B cell (primary cell): ENCODE data around the gene RNF26.
"Not testable (repeated sequence)": the region's sequence is repeated elsewhere in the genome, so short reads cannot be mapped to it uniquely, and the experiment has no call there.

Experiments
- EZH2 ChIP-seq: IDR thresholded peaks from 2 replicates; pipeline ENCODE4 v1.6.1; 2012; ENCODE audit warnings: borderline replicate concordance, low read depth, mild to moderate bottlenecking, moderate library complexity, low read length; ENCODE audit not compliant: insufficient read depth, poor library complexity, severe bottlenecking
- TF ChIP-seq, protein P1 (sequence below): fragments of 200-600 bp; IDR thresholded peaks from one replicate; pipeline ENCODE4 v1.8.0; 2022; ENCODE audit warnings: antibody characterized with exemption, mild to moderate bottlenecking

DNA sequence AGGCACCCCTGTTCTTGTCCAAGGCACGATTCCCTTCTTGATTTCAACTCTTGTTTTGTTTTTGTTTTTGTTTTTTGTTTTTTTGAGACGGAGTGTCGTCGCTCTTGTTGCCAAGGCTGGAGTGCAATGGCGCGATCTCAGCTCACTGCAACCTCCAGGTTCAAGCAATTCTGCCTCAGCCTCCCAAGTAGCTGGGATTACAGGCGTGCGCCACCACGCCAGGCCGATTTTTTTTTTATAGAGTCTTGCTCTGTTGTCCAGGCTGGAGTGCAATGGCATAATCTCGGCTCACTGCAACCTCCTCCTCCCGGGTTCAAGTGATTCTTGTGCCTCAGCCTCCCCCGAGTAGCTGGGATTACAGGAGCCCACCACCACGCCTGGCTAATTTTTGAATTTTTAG, 48.2 kb downstream of the RNF26 start:
- not testable (repeated sequence) for TF ChIP-seq EZH2
- TF ChIP-seq, protein P1, sequence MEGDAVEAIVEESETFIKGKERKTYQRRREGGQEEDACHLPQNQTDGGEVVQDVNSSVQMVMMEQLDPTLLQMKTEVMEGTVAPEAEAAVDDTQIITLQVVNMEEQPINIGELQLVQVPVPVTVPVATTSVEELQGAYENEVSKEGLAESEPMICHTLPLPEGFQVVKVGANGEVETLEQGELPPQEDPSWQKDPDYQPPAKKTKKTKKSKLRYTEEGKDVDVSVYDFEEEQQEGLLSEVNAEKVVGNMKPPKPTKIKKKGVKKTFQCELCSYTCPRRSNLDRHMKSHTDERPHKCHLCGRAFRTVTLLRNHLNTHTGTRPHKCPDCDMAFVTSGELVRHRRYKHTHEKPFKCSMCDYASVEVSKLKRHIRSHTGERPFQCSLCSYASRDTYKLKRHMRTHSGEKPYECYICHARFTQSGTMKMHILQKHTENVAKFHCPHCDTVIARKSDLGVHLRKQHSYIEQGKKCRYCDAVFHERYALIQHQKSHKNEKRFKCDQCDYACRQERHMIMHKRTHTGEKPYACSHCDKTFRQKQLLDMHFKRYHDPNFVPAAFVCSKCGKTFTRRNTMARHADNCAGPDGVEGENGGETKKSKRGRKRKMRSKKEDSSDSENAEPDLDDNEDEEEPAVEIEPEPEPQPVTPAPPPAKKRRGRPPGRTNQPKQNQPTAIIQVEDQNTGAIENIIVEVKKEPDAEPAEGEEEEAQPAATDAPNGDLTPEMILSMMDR, result not testable (repeated sequence)
